Gastroesophageal sphincter (tissue), 4 donors: ENCODE data around the gene DNASE2B. TPM values are rescaled to one million over a fixed set of nuclear protein-coding genes. Genes with fewer than 3 reads are reported as not detected.
A peak's percentile ranks its signal among the peaks of the same experiment; 100 is the strongest.

ENCODE experiments used
- ATAC-seq: fragments of 150-250 bp; one replicate; pipeline ENCODE4 v1.9.1; 2016; ENCODE audit warnings: mild to moderate bottlenecking, moderate library complexity
- H3K27ac ChIP-seq, 4 donors: fragments of 200-600 bp; sonication (generic) in 3 of 4; 1 replicate in 3 of 4; 2 replicates in 1 of 4; pipeline ENCODE4 v1.5.1; 2016 to 2019
- H3K27me3 ChIP-seq: fragments of 200-600 bp; sonication (generic); one replicate; pipeline ENCODE4 v1.5.1; 2019
- H3K36me3 ChIP-seq, 2 donors: fragments of 200-600 bp; sonication (generic); one replicate each; pipeline ENCODE4 v1.5.1; 2019; ENCODE audit warnings: control low read depth in 1 of 2
- H3K4me1 ChIP-seq, 3 donors: fragments of 200-600 bp; sonication (generic); 1 replicate in 2 of 3; 2 replicates in 1 of 3; pipeline ENCODE4 v1.5.1; 2016 to 2019; ENCODE audit warnings: control low read depth in 2 of 3
- H3K4me3 ChIP-seq, 2 donors: fragments of 200-600 bp; sonication (generic); one replicate each; pipeline ENCODE4 v1.5.1; 2019; ENCODE audit warnings: mild to moderate bottlenecking in 1 of 2, moderate library complexity in 1 of 2
- H3K9me3 ChIP-seq, 3 donors: fragments of 200-600 bp; sonication (generic); one replicate each; pipeline ENCODE4 v1.5.1; 2017 to 2019; ENCODE audit warnings: control low read depth in 2 of 3
- EP300 ChIP-seq: sonication (generic); formaldehyde crosslinking; IDR thresholded peaks from one replicate; pipeline ENCODE4 v1.6.1; 2017; ENCODE audit warnings: antibody characterized with exemption, mild to moderate bottlenecking
- POLR2A ChIP-seq, 2 donors: fragments of 450-650 bp; IDR thresholded peaks; one replicate each; pipeline ENCODE4 v1.6.1; 2017; ENCODE audit warnings: antibody characterized with exemption in 2 of 2, mild to moderate bottlenecking in 2 of 2, moderate library complexity in 1 of 2
- POLR2AphosphoS5 ChIP-seq: sonication (generic); formaldehyde crosslinking; IDR thresholded peaks from one replicate; pipeline ENCODE4 v1.6.1; 2017; ENCODE audit warnings: antibody characterized with exemption
- WGBS, 2 donors: methylation state at CpG; one replicate each; pipeline ENCODE4 v1.1.5; 2018; ENCODE audit warnings: low coverage in 1 of 2; 5-methylcytosine and 5-hydroxymethylcytosine counted together
- total RNA-seq, 4 donors: library from RNA; depleted of rRNA; stranded (reverse); fragments of >200 nt; gene quantifications; one replicate each; pipeline ENCODE4 v1.1.0, GENCODE V29; 2016
- TF ChIP-seq, protein P1 (sequence below), 4 experiments: fragments of 200-600 bp in 2 of 4; fragments of 450-650 bp in 2 of 4; sonication (generic) in 1 of 4; IDR thresholded peaks; one replicate each; pipeline ENCODE4 v1.5.1; 2017 to 2019; ENCODE audit warnings: antibody characterized with exemption in 4 of 4, mild to moderate bottlenecking in 2 of 4, moderate library complexity in 2 of 4

The DNASE2B gene
- total RNA-seq, 4 donors from 2014 or later: not detected

GRCh38 chr1:84360316-84360715, 38.0 kb upstream of the DNASE2B start:
- WGBS, 2 donors: 89% methylated on average over 1 of the region's 1 CpG; no CpG with 5 or more reads in 1 of the 2 donors

GRCh38 chr1:84361796-84362195, 36.5 kb upstream of the DNASE2B start:
- Histone ChIP-seq H3K9me3 (no peaks in the 10 kb centered on the region), H3K4me3 (no peak overlapping the region), H3K27ac (no peak overlapping the region), H3K4me1 (peaks cover 0 to 20% (median 8%) of the 10 kb centered on the region in 3 donors), H3K36me3 (no peaks in the 10 kb centered on the region), H3K27me3 (no peaks in the 10 kb centered on the region)
- WGBS, 2 donors: 88 to 92% methylated on average over 2 of the region's 3 CpGs
- TF ChIP-seq EP300 (no peak), POLR2AphosphoS5 (no peak), POLR2A (IDR thresholded peaks at IDR 0.05) (no peak)
- TF ChIP-seq, protein P1, sequence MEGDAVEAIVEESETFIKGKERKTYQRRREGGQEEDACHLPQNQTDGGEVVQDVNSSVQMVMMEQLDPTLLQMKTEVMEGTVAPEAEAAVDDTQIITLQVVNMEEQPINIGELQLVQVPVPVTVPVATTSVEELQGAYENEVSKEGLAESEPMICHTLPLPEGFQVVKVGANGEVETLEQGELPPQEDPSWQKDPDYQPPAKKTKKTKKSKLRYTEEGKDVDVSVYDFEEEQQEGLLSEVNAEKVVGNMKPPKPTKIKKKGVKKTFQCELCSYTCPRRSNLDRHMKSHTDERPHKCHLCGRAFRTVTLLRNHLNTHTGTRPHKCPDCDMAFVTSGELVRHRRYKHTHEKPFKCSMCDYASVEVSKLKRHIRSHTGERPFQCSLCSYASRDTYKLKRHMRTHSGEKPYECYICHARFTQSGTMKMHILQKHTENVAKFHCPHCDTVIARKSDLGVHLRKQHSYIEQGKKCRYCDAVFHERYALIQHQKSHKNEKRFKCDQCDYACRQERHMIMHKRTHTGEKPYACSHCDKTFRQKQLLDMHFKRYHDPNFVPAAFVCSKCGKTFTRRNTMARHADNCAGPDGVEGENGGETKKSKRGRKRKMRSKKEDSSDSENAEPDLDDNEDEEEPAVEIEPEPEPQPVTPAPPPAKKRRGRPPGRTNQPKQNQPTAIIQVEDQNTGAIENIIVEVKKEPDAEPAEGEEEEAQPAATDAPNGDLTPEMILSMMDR (IDR thresholded peaks at IDR 0.05): no peak
- ATAC-seq: no peak

More at GRCh38 chr1:84360316-84360715, 38.0 kb upstream of the DNASE2B start:
- Histone ChIP-seq H3K4me3 (no peak overlapping the region), H3K27ac (no peak overlapping the region), H3K9me3 (no peaks in the 10 kb centered on the region), H3K36me3 (no peaks in the 10 kb centered on the region), H3K27me3 (no peaks in the 10 kb centered on the region), H3K4me1 (peaks cover 0 to 7% (median 0%) of the 10 kb centered on the region in 3 donors)
- no peak for TF ChIP-seq POLR2A (IDR thresholded peaks at IDR 0.05)
- ATAC-seq: no peak

DNA sequence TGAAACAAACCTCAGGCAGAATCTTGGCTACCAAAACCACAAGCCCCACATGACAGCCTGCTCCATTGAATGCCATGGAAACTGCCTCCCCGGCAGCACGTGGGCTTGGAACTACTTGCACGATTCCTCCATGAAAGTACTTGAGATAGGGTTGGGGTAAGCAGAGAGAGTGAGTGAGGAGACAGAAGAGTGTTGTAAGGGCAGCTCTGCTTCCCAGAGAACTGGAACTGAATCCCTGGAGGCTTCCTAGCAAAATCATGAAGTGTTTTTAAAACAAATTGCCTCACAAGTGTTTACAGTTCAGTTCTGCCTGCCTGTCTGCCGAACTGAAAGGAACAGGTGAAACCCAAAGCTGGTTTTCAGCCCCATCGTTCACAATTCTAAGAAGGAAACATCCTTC, 35.3 kb upstream of the DNASE2B start:
- no peaks in the 10 kb centered on the region for H3K36me3 ChIP-seq
- no peak overlapping the region for H3K4me3 ChIP-seq
- no peaks in the 10 kb centered on the region for H3K27me3 ChIP-seq
- no peaks in the 10 kb centered on the region for H3K9me3 ChIP-seq
- TF ChIP-seq POLR2A (IDR thresholded peaks at IDR 0.05) (no peak), POLR2AphosphoS5 (no peak), EP300 (no peak)
- TF ChIP-seq, protein P1 (IDR thresholded peaks at IDR 0.05): no peak
- H3K27ac ChIP-seq: peak overlapping the region in 2 of 4 donors; percentile 14 to 53
- 41 to 47% methylated on average over 5 of the region's 5 CpGs for WGBS, 2 donors
- peaks cover 0 to 27% (median 8%) of the 10 kb centered on the region in 3 donors for H3K4me1 ChIP-seq
- ATAC-seq: peak; percentile 27

DNA sequence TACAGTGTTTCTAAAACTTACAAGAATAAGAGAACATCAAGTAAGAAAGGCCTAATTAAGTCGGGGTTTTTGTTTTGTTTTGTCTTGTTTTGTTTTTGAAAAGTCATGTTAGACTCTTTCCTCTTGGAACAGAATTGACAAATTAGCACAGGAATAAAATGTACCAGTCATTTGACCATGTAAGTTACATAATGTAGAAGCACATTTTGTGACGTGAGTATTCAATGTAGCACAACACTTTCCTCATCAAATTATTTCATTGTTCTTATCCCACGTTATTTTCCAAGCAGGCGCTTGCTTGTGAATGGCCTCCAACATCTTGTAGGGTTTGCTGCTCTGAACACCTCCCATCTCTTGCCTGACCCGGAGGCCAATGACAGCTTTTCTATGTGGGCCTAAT, 34.7 kb upstream of the DNASE2B start:
- no peaks in the 10 kb centered on the region for H3K27me3 ChIP-seq
- H3K36me3 ChIP-seq: no peaks in the 10 kb centered on the region
- H3K9me3 ChIP-seq: no peaks in the 10 kb centered on the region
- peaks cover 0 to 27% (median 8%) of the 10 kb centered on the region in 3 donors for H3K4me1 ChIP-seq
- TF ChIP-seq POLR2AphosphoS5: no peak
- TF ChIP-seq, protein P1 (IDR thresholded peaks at IDR 0.05): no peak
- TF ChIP-seq POLR2A (IDR thresholded peaks at IDR 0.05): no peak
- no peak for TF ChIP-seq EP300
- 72 to 73% methylated on average over 5 of the region's 5 CpGs for WGBS, 2 donors
- ATAC-seq: peak; percentile 27
- peak overlapping the region in 1 of 4 donors; percentile 53 for H3K27ac ChIP-seq
- H3K4me3 ChIP-seq: no peak overlapping the region

DNA sequence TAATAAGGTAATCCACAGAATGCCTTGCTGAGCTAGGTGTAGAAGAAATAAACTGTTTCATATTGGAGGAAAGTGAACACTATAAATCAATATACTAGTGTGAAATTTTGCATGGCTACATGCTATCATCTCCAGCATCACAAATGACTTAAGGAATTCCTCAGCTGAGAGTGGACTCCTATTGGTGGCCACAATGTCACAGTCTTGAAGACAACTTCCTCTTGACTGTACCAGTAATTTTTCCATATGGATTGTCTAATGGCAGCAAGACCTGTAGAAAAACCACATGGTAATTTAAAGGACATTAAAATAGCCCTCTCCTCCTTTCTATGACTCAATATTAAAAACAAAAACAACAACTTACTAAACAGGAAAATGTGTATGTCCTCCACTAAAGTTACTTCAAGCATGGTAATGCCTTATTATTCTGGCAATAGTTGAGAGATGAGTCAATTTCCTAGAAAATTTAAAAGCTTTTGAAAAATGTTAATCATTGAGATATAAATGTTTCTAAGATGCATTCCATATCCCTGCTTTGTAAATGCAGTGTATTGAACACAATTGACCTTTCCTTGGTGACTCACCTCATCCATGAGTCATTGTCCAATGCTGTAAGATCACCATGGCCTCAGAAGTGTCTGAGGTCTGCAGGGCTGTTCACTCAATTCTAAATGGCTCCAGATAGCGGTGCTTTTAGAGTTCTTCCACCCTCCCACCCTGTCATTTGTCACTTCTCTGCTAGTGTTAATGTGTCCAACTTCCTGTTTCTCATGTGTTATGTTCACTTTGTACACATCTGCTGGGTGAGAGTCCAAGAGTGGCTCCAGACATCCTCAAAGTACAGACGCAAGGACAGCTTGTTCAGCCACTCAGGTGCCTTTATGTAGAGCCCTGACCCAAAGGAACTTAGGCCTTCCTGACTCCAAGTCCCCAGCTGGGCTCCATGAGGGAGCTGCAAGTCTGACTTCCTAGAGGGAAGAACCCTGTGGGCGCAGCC, 32.8 kb upstream of the DNASE2B start:
- 13 to 71% methylated on average over 1 to 2 of the region's 3 CpGs for WGBS, 2 donors
- TF ChIP-seq POLR2AphosphoS5 (peak; percentile 61), EP300 (no peak)
- peak; percentile 55 for ATAC-seq
- Histone ChIP-seq H3K36me3 (no peaks in the 10 kb centered on the region), H3K4me1 (peaks cover 0 to 27% (median 8%) of the 10 kb centered on the region in 3 donors), H3K9me3 (no peaks in the 10 kb centered on the region), H3K27ac (peak overlapping the region in 2 of 4 donors; percentile 18 to 54), H3K27me3 (no peaks in the 10 kb centered on the region), H3K4me3 (no peak overlapping the region)
